ENCODE results near the gene SERTAD2. TPM values are rescaled to one million over a fixed set of nuclear protein-coding genes. Genes with fewer than 3 reads are reported as not detected.
A peak's percentile ranks its signal among the peaks of the same experiment; 100 is the strongest.

The SERTAD2 gene
- total RNA-seq, 1 donor from 2014 or later: 14.5 TPM

DNA sequence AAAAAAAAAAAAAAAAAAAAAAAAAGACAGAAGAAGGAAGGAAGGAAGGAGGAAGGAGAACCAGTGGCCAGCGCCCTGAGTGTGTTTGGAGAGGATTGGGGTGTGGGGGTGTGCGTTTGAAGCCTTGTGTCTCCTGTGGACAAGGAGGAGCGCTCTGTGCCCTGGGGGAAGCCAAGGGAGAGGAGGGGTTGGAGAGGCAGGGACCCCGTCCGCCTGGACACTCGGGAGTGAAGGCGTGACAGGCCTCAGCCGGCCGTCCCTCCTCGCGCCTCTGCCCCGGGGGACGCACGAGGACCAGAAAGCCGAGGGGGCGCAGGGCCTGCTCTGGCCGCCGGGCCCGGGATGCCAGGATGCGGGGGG lies 44.9 kb downstream of the SERTAD2 start:
- peaks cover 25% of the 10 kb centered on the region for H3K4me1 ChIP-seq
- H3K27me3 ChIP-seq (ENCODE audit: low read depth): no peaks in the 10 kb centered on the region
- no peak for TF ChIP-seq CTCF (IDR thresholded peaks at IDR 0.05; ENCODE audit: borderline replicate concordance)
- no peaks in the 10 kb centered on the region for H3K36me3 ChIP-seq
- H3K27ac ChIP-seq (replicated peaks): peak overlapping the region; percentile 82
- peaks cover 4% of the 10 kb centered on the region for H3K9me3 ChIP-seq (replicated peaks)
- DNase-seq: peak; percentile 28
- intact Hi-C loops (cut with micrococcal nuclease): no loop called here
- peak overlapping the region; percentile 77 for H3K4me3 ChIP-seq

DNA sequence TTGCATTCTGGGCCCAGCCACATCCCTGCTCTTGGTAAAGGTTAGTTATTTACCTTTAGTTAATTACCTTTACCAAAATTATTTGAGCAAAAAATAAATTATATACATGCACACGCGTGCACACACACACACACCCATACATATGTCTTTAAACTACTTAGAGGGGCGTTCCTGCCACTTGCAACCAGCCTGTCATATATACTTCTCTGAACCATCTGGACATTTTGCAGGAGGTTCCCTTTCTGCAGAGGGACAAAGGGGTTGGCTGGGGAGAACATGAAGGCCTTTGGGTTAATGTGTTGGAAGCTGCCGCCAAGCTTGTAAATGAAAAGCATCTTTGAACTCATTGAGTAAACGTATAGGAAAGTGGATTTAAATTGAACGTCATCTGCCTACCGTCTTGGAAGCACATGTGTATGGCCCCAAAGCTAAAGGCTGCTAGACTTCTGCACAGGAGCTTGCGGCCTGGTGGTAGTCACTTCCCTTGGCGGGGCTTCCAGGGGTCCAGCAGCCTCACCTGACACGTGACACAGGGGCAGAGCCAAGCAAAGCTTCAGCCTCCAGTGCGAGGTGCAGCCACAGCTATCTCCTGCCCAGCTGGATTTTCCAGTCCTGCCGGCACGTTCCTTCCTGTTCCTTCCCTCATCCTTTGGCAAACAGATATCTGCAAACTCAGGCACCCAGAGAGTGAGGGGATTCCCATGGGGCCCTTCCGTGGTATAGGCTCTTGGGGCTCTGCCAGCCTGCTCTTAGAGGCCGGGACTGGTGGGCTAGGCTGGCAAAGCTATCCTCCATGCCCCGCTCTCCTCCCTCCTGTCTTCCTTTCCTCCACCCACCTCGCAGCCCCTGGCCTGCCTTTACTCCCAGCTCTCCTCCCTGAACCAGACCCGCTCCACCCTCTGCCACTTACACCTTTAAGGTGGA lies 46.1 kb downstream of the SERTAD2 start:
- intact Hi-C loops (cut with micrococcal nuclease): no loop called here
- Histone ChIP-seq H3K27me3 (ENCODE audit: low read depth) (no peaks in the 10 kb centered on the region), H3K4me1 (peaks cover 25% of the 10 kb centered on the region), H3K4me3 (no peak overlapping the region), H3K9me3 (replicated peaks) (peaks cover 4% of the 10 kb centered on the region), H3K27ac (replicated peaks) (no peak overlapping the region), H3K36me3 (no peaks in the 10 kb centered on the region)
- DNase-seq: no peak
- no peak for TF ChIP-seq CTCF (IDR thresholded peaks at IDR 0.05; ENCODE audit: borderline replicate concordance)

DNA sequence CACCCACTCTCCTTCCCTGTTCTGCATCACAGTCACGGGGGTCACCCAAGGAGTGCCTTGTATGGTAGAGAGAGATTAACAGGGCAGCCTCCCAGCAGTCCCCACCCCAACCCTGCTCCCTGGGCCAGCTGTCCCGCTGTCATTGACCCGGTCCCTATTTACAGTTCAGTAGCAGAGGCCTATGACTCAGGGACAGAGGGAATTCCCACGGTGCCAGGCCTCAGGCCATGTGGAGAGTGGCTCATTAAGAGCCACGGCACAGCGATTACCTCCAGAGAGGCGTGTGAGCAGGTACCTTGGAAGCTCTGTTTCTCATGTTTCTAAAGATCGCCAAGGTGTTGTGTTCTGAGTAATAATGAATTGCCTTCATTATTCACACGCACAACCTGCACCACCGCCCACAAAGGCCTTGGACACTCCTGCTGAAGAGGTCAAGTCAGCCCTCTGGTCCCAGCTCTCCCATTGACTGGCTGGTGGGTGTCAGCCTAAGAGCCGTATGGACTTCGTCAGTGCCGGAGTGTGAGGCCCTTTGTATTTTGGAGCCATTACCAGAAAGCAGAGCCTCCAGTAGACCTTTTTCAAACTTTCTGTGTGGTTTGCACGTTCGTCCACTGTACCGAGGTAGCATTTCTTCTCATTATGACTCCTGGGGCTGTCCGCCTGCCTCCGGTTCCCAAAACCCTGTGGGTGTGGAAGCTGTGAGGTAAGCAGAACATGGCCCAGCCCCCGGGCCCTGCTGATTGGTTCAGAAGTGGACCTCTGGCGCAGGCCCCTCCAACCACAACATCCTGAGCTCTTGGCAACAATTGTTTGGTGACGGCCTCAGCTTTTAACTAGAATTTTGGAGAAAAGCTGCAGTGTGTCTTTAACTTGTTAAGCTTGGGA lies 47.0 kb downstream of the SERTAD2 start:
- H3K4me3 ChIP-seq: peak overlapping the region; percentile 41
- no peak overlapping the region for H3K27ac ChIP-seq (replicated peaks)
- no peaks in the 10 kb centered on the region for H3K27me3 ChIP-seq (ENCODE audit: low read depth)
- peaks cover 4% of the 10 kb centered on the region for H3K9me3 ChIP-seq (replicated peaks)
- no peak for TF ChIP-seq CTCF (IDR thresholded peaks at IDR 0.05; ENCODE audit: borderline replicate concordance)
- H3K4me1 ChIP-seq: peaks cover 25% of the 10 kb centered on the region
- peak; percentile 88 for DNase-seq
- intact Hi-C loops (cut with micrococcal nuclease): no loop called here
- H3K36me3 ChIP-seq: no peaks in the 10 kb centered on the region

GRCh38 chr2:64605991-64606478 lies 47.7 kb downstream of the SERTAD2 start:
- Histone ChIP-seq H3K4me3 (no peak overlapping the region), H3K36me3 (no peaks in the 10 kb centered on the region), H3K27ac (replicated peaks) (no peak overlapping the region), H3K27me3 (ENCODE audit: low read depth) (no peaks in the 10 kb centered on the region), H3K4me1 (peaks cover 25% of the 10 kb centered on the region), H3K9me3 (replicated peaks) (peaks cover 4% of the 10 kb centered on the region)
- no peak for TF ChIP-seq CTCF (IDR thresholded peaks at IDR 0.05; ENCODE audit: borderline replicate concordance)
- intact Hi-C loops (cut with micrococcal nuclease): no loop called here
- DNase-seq: no peak

DNA sequence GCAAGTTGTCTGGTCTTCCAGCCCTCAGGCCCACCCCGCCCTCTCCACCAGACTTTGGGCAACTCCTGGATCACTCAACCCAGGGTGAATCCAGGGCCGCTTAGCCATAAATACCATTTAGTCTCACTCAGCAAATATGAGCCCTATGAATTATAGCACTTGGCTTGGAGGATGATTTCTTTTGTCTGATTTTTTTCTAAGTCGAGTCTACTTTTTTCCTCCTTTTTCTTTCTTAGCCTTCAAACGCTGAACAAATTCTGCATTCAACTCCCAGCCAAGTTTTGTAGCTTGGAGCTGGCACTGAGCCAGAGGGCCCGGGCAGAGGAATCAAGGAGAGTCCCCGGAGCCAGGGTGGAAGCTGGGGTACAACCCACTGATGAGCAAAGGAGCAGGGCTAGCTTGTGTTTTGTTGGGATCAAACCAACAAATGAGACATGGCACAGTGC lies 48.7 kb downstream of the SERTAD2 start:
- peaks cover 24% of the 10 kb centered on the region for H3K4me1 ChIP-seq
- H3K27ac ChIP-seq (replicated peaks): no peak overlapping the region
- TF ChIP-seq CTCF (IDR thresholded peaks at IDR 0.05; ENCODE audit: borderline replicate concordance): no peak
- no peak for DNase-seq
- H3K27me3 ChIP-seq (ENCODE audit: low read depth): no peaks in the 10 kb centered on the region
- intact Hi-C loops (cut with micrococcal nuclease): no loop called here
- no peak overlapping the region for H3K4me3 ChIP-seq
- peaks cover 4% of the 10 kb centered on the region for H3K9me3 ChIP-seq (replicated peaks)
- H3K36me3 ChIP-seq: no peaks in the 10 kb centered on the region

Measured in left ventricle myocardium inferior (tissue), 1 donor.